Kasumi-1 (cell line): ENCODE data around the gene CFAP43.

Experiments
- DNase-seq, 2 experiments: peaks; one replicate each; lab custom pipeline; 2025; lab: John Stamatoyannopoulos, UW

The CFAP43 gene, protein sequence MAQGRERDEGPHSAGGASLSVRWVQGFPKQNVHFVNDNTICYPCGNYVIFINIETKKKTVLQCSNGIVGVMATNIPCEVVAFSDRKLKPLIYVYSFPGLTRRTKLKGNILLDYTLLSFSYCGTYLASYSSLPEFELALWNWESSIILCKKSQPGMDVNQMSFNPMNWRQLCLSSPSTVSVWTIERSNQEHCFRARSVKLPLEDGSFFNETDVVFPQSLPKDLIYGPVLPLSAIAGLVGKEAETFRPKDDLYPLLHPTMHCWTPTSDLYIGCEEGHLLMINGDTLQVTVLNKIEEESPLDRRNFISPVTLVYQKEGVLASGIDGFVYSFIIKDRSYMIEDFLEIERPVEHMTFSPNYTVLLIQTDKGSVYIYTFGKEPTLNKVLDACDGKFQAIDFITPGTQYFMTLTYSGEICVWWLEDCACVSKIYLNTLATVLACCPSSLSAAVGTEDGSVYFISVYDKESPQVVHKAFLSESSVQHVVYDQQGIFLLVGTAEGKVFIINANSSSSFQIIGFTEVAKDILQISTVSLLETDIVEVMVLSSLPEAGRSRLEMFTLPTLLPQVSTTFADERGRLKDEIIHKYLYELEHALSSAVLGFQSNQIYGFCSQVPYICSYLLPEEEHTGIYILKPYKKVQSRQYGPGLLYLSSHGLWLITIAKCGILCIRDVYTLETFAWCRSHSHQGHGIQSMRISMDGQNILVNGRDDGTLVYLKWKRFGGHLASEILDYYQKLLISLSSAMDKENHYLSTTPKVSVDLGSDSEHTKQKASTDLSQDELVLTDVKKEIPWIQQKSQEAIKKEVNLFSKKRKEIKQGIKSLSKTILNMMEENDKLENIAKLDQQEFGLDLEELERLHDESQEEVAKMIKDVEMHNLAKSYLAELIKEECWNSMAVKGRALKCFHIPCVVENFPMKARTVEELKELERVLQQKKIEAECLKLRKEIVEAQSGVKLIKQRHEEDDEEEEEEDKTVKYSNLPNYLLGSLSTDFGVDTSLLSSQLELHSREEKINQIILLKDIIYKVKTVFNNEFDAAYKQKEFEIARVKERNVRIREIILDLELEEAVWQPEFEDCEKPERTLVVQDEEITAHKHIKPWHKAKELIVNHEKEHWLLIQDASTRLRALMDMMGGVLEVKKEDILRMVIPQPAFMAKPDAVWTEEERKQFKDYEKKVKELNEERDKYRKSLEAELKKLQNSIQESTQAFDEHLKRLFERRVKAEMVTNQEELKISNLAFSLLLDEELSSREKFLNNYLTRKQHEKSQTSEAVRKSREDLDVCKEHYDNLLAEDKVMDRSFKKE (N-terminal part only)

GRCh38 chr10:104231784-104232612, at the start of gene CFAP43:
TSS of gene CFAP43 (minus strand) at chr10:104232364. CDS start at chr10:104232246, 118 bp downstream.
- DNase-seq: peak; percentile 97 to 98

- no peak for DNase-seq
Observed at GRCh38 chr10:104281694-104282093, 49.5 kb upstream of the CFAP43 start.

DNA sequence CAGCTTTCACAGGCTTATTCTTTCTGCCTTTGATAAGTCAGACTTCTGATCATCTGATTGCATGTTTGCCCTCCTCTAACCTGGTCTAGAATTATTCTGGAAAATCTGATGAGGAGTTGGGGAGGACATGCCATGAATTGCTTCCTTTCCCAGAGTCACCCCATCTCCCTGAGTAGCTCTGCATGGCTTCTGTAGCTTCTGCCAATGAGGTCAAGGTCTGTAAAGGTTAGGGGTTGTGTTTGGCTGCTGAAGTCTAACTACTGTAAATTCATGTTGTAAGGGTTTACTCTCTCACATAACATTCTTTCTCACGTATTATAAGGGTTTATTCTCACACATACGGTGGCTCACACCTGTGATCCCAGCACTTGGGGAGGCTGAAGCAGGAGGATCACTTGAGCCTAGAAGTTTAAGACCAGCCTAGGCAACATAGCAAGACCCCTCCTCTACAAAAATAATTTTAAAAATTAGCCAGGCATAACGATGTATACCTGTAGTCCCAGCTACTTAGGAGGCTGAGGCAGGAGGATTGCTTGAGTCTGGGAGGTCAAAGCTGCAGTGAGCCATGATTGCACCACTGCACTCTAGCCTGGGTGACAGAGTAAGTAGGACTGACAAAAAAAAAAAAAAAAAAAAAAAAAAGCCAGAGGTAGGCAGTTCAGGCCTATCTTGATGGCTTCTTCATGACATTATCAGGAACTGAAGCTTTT, 47.5 kb upstream of the CFAP43 start:
- no peak for DNase-seq

GRCh38 chr10:104277785-104278184, 45.6 kb upstream of the CFAP43 start:
- no peak for DNase-seq

GRCh38 chr10:104276192-104276591, 44.0 kb upstream of the CFAP43 start:
- DNase-seq: no peak

GRCh38 chr10:104274762-104275721, 42.9 kb upstream of the CFAP43 start:
- DNase-seq: peak; percentile 61 to 71

- DNase-seq: no peak
Observed at GRCh38 chr10:104273899-104274575, 41.9 kb upstream of the CFAP43 start.

GRCh38 chr10:104273286-104273685, 41.1 kb upstream of the CFAP43 start:
- no peak for DNase-seq

DNA sequence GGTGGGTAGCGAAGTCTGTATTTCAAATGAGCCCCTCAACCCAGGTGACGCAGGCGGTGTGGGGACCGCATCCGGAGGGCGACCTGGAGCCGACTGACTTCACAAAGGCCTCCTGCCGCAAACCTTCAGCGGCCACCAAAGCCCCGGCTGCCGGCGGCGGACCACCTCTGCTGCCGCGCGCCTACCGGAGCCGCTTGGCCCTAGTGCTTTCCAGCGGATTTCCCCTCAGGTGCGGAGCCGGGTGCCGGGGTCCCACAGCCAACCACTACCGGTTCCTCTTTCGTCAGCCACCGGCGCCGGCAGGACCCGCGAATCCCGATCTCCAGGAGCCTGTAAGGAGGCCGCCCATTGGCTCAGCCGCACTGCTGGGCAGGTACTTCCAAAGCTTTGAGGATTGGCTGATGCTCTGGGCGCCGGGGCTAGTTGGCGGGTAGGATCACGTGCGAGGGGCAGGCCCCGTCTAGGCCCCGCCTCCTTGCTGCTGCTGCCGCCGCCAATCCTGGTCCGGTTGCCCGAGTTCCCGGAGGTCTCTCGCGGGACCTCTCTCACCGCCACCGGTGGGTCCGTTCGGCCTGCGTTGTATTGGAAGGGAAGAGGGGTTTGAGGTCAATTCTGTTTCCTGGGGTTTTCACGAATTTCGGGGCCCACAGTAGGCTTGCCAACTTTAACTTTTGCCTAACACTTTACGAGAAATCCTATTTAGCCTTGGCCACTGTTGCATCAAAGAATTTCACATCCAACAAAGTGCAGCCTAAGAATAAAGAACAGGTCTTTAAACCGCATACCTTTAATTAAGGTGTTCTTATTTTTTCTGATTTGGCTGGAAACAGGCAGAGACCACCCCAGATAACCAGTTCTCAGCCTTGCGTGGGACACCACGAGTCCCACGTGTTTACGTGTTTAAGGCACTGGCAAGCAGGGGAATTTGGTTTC, 36.8 kb upstream of the CFAP43 start, which contains the start of gene GSTO2:
GSTO2 (plus strand) TSS at position 472 of the 933 bp plus-strand sequence. CDS start 5,732 bp downstream, outside the sequence.
- DNase-seq: peak; percentile 100

DNA sequence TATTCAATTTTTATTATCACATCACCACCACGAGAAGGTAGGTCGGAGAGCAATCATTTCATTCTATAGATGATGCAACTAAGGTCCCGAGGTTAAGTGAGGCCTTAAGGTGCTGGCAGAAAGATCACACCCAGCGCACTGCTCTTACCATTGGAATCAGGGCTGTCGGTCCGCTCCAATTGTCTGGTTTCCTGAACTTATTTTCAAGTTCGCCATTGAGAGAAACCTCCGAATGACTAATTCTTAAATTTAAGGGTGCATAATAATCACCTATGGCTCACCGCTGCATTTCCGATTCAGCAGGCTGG, 36.2 kb upstream of the CFAP43 start:
- peak in 1 of 2 experiments; percentile 37 for DNase-seq

DNA sequence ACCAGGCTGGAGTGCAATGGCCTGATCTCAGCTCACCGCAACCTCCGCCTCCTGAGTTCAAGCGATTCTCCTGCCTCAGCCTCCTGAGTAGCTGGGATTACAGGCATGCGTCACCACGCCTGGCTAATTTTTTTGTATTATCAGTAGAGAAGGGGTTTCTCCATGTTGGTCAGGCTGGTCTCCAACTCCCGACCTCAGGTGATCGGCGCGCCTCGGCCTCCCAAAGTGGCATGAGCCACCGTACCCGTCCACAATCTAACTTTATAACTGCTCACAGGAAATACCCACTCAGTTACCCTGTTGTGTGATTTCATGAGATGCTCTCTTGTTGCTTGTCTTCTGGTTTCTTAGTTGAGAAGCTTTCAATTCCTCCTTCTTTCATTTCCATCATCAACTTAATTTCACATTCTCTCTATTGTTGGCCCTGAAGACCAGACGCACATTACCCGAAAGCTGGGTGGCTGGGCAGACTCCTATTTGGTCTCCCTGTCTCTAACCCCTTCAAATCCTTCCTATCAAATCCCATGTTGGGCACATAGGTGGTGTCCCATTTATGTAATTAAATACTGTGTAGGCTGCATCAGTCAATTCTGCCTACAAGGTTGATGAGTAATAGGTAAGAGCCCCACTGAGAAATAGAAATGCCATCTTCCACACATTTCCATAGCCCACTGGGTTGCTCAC, 35.7 kb upstream of the CFAP43 start:
- DNase-seq: no peak

DNA sequence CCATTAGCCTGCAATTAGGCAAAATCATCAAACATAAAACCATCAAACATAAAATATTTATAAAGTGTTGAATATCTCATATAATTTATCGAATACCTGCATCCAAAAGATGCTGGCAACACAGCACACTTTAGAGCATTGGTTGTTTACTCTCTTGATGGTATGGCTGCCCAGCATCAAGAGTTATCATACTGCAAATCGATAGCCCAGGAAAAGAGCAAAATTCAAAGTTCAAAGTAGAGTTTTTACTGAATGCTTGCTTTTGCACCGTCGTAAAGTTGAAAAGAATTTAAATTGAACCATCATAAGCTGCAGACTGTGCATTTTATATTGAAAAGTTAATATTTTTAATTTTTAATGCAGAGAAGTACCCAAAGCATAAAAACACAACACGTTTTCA, 32.6 kb upstream of the CFAP43 start:
- no peak for DNase-seq

GRCh38 chr10:104262055-104262454, 29.9 kb upstream of the CFAP43 start:
- DNase-seq: no peak

DNA sequence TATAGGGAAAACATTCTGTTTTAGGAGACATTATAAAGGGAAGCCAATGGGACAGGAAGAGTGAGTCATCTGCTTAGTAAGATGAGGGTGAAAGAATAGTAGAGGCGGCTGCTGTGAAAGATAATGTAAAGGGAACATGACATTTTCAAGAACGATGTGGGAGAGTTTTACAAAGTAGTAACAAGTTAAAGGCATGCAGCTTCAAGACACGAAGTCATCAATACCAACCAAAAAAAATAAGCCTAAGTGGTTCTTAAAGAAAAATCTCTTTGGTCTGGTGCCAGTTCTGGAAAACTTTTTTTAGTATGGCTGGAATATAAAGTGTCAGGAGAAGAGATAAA, 28.6 kb upstream of the CFAP43 start:
- DNase-seq: peak; percentile 82 to 92

DNA sequence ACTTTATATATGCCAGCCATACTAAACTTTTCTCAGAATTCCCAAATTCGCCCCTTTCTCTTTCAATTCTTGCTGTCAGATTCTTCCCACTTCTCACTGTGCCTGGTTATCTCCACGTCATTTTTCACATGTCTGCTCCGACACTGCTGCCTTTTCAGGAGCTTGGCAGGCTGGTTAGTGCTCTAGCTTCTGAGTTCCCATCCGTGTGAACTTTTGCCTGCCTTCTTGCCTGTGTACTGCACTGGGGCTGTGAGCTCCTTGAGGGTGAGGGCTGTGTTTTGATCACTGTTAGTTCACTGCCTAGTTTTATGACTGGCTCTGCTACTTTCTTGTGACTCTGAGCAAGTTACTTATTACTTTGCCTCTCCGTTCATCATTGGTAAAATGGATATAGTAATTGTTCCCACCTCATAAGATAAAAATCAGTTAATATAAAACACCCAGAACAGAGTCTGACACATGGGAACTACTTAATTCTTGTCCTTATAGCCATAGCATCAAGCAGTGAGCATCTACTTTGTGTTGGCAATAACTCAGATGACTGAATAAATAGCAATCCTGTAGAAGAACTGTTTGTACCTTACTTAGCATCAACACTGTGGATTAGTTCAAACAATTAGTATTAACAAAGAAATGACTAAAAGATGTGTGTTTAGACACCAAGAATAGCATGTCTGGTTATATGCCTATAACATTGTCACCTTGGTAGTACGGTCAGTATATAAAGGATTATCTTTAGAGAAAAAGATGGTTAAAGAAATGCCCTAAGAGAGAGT, 28.0 kb upstream of the CFAP43 start:
- DNase-seq: peak; percentile 21 to 34

DNA sequence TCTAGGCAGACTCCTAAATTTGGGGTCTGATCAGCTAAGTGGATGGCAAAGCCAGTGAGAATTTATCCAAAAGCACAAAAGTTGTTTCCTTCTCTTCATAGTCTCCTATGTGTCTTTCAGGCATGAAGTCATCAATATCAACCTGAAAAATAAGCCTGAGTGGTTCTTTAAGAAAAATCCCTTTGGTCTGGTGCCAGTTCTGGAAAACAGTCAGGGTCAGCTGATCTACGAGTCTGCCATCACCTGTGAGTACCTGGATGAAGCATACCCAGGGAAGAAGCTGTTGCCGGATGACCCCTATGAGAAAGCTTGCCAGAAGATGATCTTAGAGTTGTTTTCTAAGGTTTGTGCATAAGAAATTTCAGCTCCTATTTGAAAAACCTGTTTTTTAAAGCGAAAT, 27.3 kb upstream of the CFAP43 start:
- DNase-seq: no peak
